B cell (primary cell): ENCODE data around the gene PYROXD2. TPM values are rescaled to one million over a fixed set of nuclear protein-coding genes. Genes with fewer than 3 reads are reported as not detected.

Source experiments
- ATAC-seq: fragments of 200-7000 bp; cut with Tn5 transposase; one replicate; pipeline ENCODE4 v1.10.0; 2021; ENCODE audit warnings: low read depth, mild to moderate bottlenecking, moderate number of reproducible peaks, moderate library complexity
- CTCF ChIA-PET: fragments of 350-600 bp; sonication (Branson Sonifier 250); formaldehyde crosslinking; loops from one replicate; lab custom pipeline; 2021; ENCODE audit warnings: antibody characterized with exemption, inconsistent platforms; lab: Charles Lee
- POLR2A ChIA-PET: fragments of 350-600 bp; sonication (Branson Sonifier 250); formaldehyde crosslinking; loops from one replicate; lab custom pipeline; 2021; ENCODE audit warnings: antibody characterized with exemption; lab: Charles Lee
- DNase-seq: peaks from one replicate; pipeline ENCODE4 v3.0.0; 2013
- H2AFZ ChIP-seq: 2 replicates; pipeline ENCODE4 v1.6.1; 2012; ENCODE audit warnings: mild to moderate bottlenecking, low read depth, low read length; ENCODE audit not compliant: insufficient read depth, poor library complexity, severe bottlenecking
- H3K27ac ChIP-seq, 2 donors: 1 replicate in 1 of 2; 2 replicates in 1 of 2; pipeline ENCODE4 v1.5.1; 2012 to 2013; ENCODE audit warnings: low read length in 2 of 2, mild to moderate bottlenecking in 2 of 2, moderate library complexity in 1 of 2
- H3K27me3 ChIP-seq, 4 experiments: fragments of 200-600 bp in 1 of 4; sonication (generic) in 1 of 4; replicated peaks in 1 of 4; 1 replicate in 2 of 4; 2 replicates in 2 of 4; pipeline versions ENCODE4 v1.6.1 to v1.7.0; 2013 to 2016; ENCODE audit warnings: low read length in 3 of 4, mild to moderate bottlenecking in 2 of 4, mixed read lengths in 1 of 4, moderate library complexity in 1 of 4; ENCODE audit not compliant: insufficient read depth in 4 of 4, control insufficient read depth in 3 of 4; ENCODE audit errors: control extremely low read depth in 1 of 4
- H3K36me3 ChIP-seq, 2 experiments: replicated peaks in 1 of 2; 1 replicate in 1 of 2; 2 replicates in 1 of 2; pipeline versions ENCODE4 v1.6.1 to v1.7.1; 2013; ENCODE audit warnings: low read length in 1 of 2; ENCODE audit not compliant: insufficient read depth in 2 of 2, control insufficient read depth in 1 of 2; ENCODE audit errors: control extremely low read depth in 1 of 2, extremely low read depth in 1 of 2
- H3K4me1 ChIP-seq, 2 donors: fragments of 200-600 bp in 1 of 2; sonication (generic) in 1 of 2; 1 replicate in 1 of 2; 2 replicates in 1 of 2; pipeline versions ENCODE4 v1.5.1 to v1.6.1; 2013 to 2017; ENCODE audit warnings: low read length in 2 of 2; ENCODE audit not compliant: control insufficient read depth in 2 of 2, insufficient read depth in 2 of 2
- H3K4me2 ChIP-seq: replicated peaks from 2 replicates; pipeline ENCODE3; 2012; ENCODE audit warnings: mild to moderate bottlenecking, low read depth, low read length; ENCODE audit not compliant: poor library complexity, severe bottlenecking
- H3K4me3 ChIP-seq, 5 experiments: fragments of 200-600 bp in 1 of 5; sonication (generic) in 1 of 5; 1 replicate in 3 of 5; 2 replicates in 2 of 5; pipeline versions ENCODE4 v1.5.1 to v1.7.0; 2011 to 2016; ENCODE audit warnings: low read length in 4 of 5, mild to moderate bottlenecking in 4 of 5, low read depth in 2 of 5, control low read depth in 1 of 5, moderate library complexity in 1 of 5; ENCODE audit not compliant: insufficient read depth in 1 of 5; ENCODE audit errors: control extremely low read depth in 1 of 5, extremely low read depth in 1 of 5
- H3K79me2 ChIP-seq: fragments of 200-600 bp; sonication (generic); one replicate; pipeline ENCODE4 v1.6.0; 2016; ENCODE audit warnings: low read length; ENCODE audit not compliant: control insufficient read depth, insufficient read depth
- H3K9ac ChIP-seq: fragments of 200-600 bp; sonication (generic); 2 replicates; pipeline ENCODE4 v1.6.1; 2017; ENCODE audit warnings: mild to moderate bottlenecking, low read length, moderate library complexity
- H3K9me3 ChIP-seq, 3 donors: one replicate each; pipeline versions ENCODE4 v1.6.1 to v1.7.1; 2013; ENCODE audit warnings: low read length in 2 of 3; ENCODE audit not compliant: control insufficient read depth in 2 of 3, insufficient read depth in 1 of 3; ENCODE audit errors: control extremely low read depth in 1 of 3
- H4K20me1 ChIP-seq: 2 replicates; pipeline ENCODE4 v1.6.0; 2012; ENCODE audit warnings: mild to moderate bottlenecking, low read length; ENCODE audit not compliant: insufficient read depth, control insufficient read depth, poor library complexity, severe bottlenecking
- H3K27ac Mint-ChIP-seq: one replicate; pipeline ENCODE4 v1.8.0; 2021; ENCODE audit warnings: mixed read lengths
- H3K27me3 Mint-ChIP-seq: one replicate; pipeline ENCODE4 v1.8.0; 2021; ENCODE audit warnings: mixed read lengths
- H3K4me1 Mint-ChIP-seq: one replicate; pipeline ENCODE4 v1.8.0; 2021; ENCODE audit warnings: mixed read lengths
- H3K4me3 Mint-ChIP-seq: one replicate; pipeline ENCODE4 v1.8.0; 2021; ENCODE audit warnings: mixed read lengths
- H3K9me3 Mint-ChIP-seq: one replicate; pipeline ENCODE4 v1.8.0; 2022; ENCODE audit warnings: mixed read lengths; ENCODE audit not compliant: insufficient read depth
- CTCF ChIP-seq: fragments of 200-600 bp; IDR thresholded peaks from one replicate; pipeline ENCODE4 v1.8.0; 2022; ENCODE audit warnings: antibody characterized with exemption, mild to moderate bottlenecking
- EZH2 ChIP-seq: IDR thresholded peaks from 2 replicates; pipeline ENCODE4 v1.6.1; 2012; ENCODE audit warnings: borderline replicate concordance, low read depth, mild to moderate bottlenecking, moderate library complexity, low read length; ENCODE audit not compliant: insufficient read depth, poor library complexity, severe bottlenecking
- WGBS: methylation state at CpG from one replicate; pipeline ENCODE4 v1.1.5; 2013; ENCODE audit warnings: missing lambda C conversion rate; ENCODE audit not compliant: insufficient coverage; 5-methylcytosine and 5-hydroxymethylcytosine counted together
- intact Hi-C: fragments of 100-400 bp; cut with micrococcal nuclease; formaldehyde crosslinking; loops from one replicate; pipeline ENCODE4 v1.10.0; 2022
- polyA plus RNA-seq: library from polyadenylated mRNA; depleted of rRNA; stranded (reverse); fragments of >200 nt; gene quantifications from 2 replicates; pipeline ENCODE4 v1.2.3, GENCODE V29; 2012
- total RNA-seq, 2 donors: library from RNA; stranded (reverse); fragments of 120-200 nt in 1 of 2; gene quantifications; 1 replicate in 1 of 2; 2 replicates in 1 of 2; pipeline versions ENCODE4 v1.2.3 to v1.2.4, GENCODE V29; 2013 to 2022

The PYROXD2 gene
- total and polyA plus RNA-seq, 2 donors (not counting 1 experiment from before 2014, with no cell fraction given), result 25.1 to 960 TPM

GRCh38 chr10:98354491-98354890, 60.5 kb downstream of the PYROXD2 start:
- Histone ChIP-seq H3K36me3 (no peaks in the 10 kb centered on the region), H3K27ac (no peak overlapping the region), H3K9ac (no peak overlapping the region), H3K9me3 (no peaks in the 10 kb centered on the region), H3K4me1 (peaks cover 12 to 16% of the 10 kb centered on the region in 2 donors), H4K20me1 (no peaks in the 10 kb centered on the region), H2AFZ (no peak overlapping the region), H3K4me3 (no peak overlapping the region), H3K4me2 (no peak overlapping the region), H3K27me3 (peaks cover 0 to 8% (median 2%) of the 10 kb centered on the region in 4 experiments), H3K79me2 (no peaks in the 10 kb centered on the region)
- CTCF ChIA-PET, result no interaction called here
- intact Hi-C loops, result no loop called here
- DNase-seq (no peak), ATAC-seq (no peak)
- peaks cover 19% of the 10 kb centered on the region for H3K4me1 Mint-ChIP-seq
- WGBS, result 87% methylated on average over 3 of the region's 3 CpGs
- peaks cover 47% of the 10 kb centered on the region for H3K27me3 Mint-ChIP-seq
- no peak overlapping the region for H3K27ac Mint-ChIP-seq
- no peaks in the 10 kb centered on the region for H3K9me3 Mint-ChIP-seq
- no peak overlapping the region for H3K4me3 Mint-ChIP-seq
- no peak for TF ChIP-seq EZH2
- no peak for TF ChIP-seq CTCF
- POLR2A ChIA-PET, result no interaction called here

- ChIA-PET CTCF (no interaction called here), POLR2A (no interaction called here)
- H3K9me3 Mint-ChIP-seq, result no peaks in the 10 kb centered on the region
- 11% methylated on average over 4 of the region's 7 CpGs for WGBS
- Histone ChIP-seq H3K4me1 (peaks cover 23 to 26% of the 10 kb centered on the region in 2 donors), H3K36me3 (no peaks in the 10 kb centered on the region), H3K79me2 (no peaks in the 10 kb centered on the region), H2AFZ (no peak overlapping the region), H3K9ac (no peak overlapping the region), H3K27me3 (peaks cover 0 to 7% (median 2%) of the 10 kb centered on the region in 4 experiments), H4K20me1 (no peaks in the 10 kb centered on the region), H3K27ac (no peak overlapping the region), H3K4me2 (peak overlapping the region; percentile 11), H3K9me3 (no peaks in the 10 kb centered on the region), H3K4me3 (no peak overlapping the region)
- intact Hi-C loops, result no loop called here
- no peak overlapping the region for H3K27ac Mint-ChIP-seq
- DNase-seq (no peak), ATAC-seq (no peak)
- H3K27me3 Mint-ChIP-seq, result peaks cover 37% of the 10 kb centered on the region
- peaks cover 30% of the 10 kb centered on the region for H3K4me1 Mint-ChIP-seq
- TF ChIP-seq EZH2, result no peak
- no peak overlapping the region for H3K4me3 Mint-ChIP-seq
These were observed 61.8 kb downstream of the PYROXD2 start for GRCh38 chr10:98353170-98353569.
